ENCODE results near the gene KIF26B.

DNA sequence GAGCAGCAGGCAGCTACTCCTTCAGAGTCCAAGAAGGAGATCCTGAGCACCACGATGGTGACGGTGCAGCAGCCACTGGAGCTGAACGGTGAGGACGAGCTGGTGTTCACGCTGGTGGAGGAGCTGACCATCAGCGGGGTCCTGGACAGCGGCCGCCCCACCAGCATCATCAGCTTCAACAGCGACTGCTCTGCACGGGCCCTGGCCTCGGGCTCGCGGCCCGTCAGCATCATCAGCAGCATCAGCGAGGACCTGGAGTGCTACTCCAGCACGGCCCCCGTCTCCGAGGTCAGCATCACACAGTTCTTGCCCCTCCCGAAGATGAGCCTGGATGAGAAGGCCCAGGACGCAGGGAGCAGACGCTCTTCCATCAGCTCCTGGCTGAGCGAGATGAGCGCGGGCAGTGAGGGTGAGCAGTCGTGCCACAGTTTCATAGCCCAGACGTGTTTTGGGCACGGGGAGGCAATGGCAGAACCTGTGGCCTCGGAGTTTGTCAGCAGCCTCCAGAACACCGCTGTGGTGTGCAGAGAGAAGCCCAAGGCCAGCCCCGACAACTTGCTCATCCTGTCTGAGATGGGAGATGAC is 531.8 kb downstream of the KIF26B start:
- TF ChIP-seq, protein P1, sequence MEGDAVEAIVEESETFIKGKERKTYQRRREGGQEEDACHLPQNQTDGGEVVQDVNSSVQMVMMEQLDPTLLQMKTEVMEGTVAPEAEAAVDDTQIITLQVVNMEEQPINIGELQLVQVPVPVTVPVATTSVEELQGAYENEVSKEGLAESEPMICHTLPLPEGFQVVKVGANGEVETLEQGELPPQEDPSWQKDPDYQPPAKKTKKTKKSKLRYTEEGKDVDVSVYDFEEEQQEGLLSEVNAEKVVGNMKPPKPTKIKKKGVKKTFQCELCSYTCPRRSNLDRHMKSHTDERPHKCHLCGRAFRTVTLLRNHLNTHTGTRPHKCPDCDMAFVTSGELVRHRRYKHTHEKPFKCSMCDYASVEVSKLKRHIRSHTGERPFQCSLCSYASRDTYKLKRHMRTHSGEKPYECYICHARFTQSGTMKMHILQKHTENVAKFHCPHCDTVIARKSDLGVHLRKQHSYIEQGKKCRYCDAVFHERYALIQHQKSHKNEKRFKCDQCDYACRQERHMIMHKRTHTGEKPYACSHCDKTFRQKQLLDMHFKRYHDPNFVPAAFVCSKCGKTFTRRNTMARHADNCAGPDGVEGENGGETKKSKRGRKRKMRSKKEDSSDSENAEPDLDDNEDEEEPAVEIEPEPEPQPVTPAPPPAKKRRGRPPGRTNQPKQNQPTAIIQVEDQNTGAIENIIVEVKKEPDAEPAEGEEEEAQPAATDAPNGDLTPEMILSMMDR (conservative IDR thresholded peaks at IDR 0.05; ENCODE audit: low read length) = no peak
- no peak for TF ChIP-seq EZH2phosphoT487 (IDR thresholded peaks at IDR 0.05; ENCODE audit: borderline replicate concordance, low read depth, low read length)

All from OCI-LY7 (cell line).